IMR-90 (cell line): ENCODE results near the gene ZNF607. TPM values are rescaled to one million over a fixed set of nuclear protein-coding genes. Genes with fewer than 3 reads are reported as not detected.
A peak's percentile ranks its signal among the peaks of the same experiment; 100 is the strongest.

Experiments
- ATAC-seq: fragments of 200-7000 bp; cut with Tn5 transposase; 2 replicates; pipeline ENCODE4 v1.9.1; 2020; ENCODE audit warnings: low read depth, mild to moderate bottlenecking, moderate library complexity
- BruUV-seq: library from RNA; stranded (reverse); fragments of 400-500 nt; replicated peaks from 2 replicates; lab custom pipeline; 2021; lab: Mats Ljungman, UMichigan
- CTCF ChIA-PET: fragments of 300-600 bp; formaldehyde crosslinking; extraction: SDS; loops from one replicate; lab custom pipeline; 2021; ENCODE audit warnings: antibody characterized with exemption; lab: Yijun Ruan, JAX
- POLR2A ChIA-PET: fragments of 300-600 bp; sonication (Branson Sonifier 250); formaldehyde crosslinking; loops from one replicate; lab custom pipeline; 2022; ENCODE audit warnings: antibody characterized with exemption; ENCODE audit not compliant: unreplicated experiment; lab: Charles Lee
- DNase-seq: peaks from one replicate; pipeline ENCODE4 v3.0.0; 2013
- H2AFZ ChIP-seq: replicated peaks from 2 replicates; pipeline ENCODE3; 2013; ENCODE audit warnings: low read length, mild to moderate bottlenecking; ENCODE audit not compliant: poor library complexity
- H2AK5ac ChIP-seq: 2 replicates; pipeline ENCODE4 v1.6.1; 2013; ENCODE audit warnings: low read depth, low read length, inconsistent platforms
- H2AK9ac ChIP-seq: replicated peaks from 2 replicates; pipeline ENCODE3; 2013; ENCODE audit warnings: mild to moderate bottlenecking, low read depth, low read length, moderate library complexity; ENCODE audit not compliant: poor library complexity
- H2BK120ac ChIP-seq: 2 replicates; pipeline ENCODE4 v1.6.1; 2013; ENCODE audit warnings: low read depth, low read length, inconsistent platforms
- H2BK15ac ChIP-seq: 3 replicates; pipeline ENCODE4 v1.6.1; 2013; ENCODE audit warnings: low read depth, low read length, inconsistent platforms
- H2BK20ac ChIP-seq: 2 replicates; pipeline ENCODE4 v1.6.1; 2013; ENCODE audit warnings: low read depth, mild to moderate bottlenecking, inconsistent platforms, low read length, moderate library complexity
- H2BK5ac ChIP-seq: 2 replicates; pipeline ENCODE4 v1.6.1; 2013; ENCODE audit warnings: mild to moderate bottlenecking, low read depth, low read length, inconsistent platforms; ENCODE audit not compliant: poor library complexity, severe bottlenecking
- H3K14ac ChIP-seq: replicated peaks from 2 replicates; pipeline ENCODE4 v1.6.1; 2013; ENCODE audit warnings: low read depth, low read length, inconsistent platforms
- H3K18ac ChIP-seq: 2 replicates; pipeline ENCODE4 v1.6.1; 2013; ENCODE audit warnings: low read depth, low read length, control low read depth
- H3K23ac ChIP-seq: 2 replicates; pipeline ENCODE4 v1.6.1; 2013; ENCODE audit warnings: low read depth, low read length, inconsistent platforms
- H3K27ac ChIP-seq: 2 replicates; pipeline ENCODE4 v1.5.1; 2013; ENCODE audit warnings: mild to moderate bottlenecking, control low read depth, low read length; ENCODE audit not compliant: insufficient read depth
- H3K27me3 ChIP-seq: 2 replicates; pipeline ENCODE4 v1.6.1; 2013; ENCODE audit warnings: low read length; ENCODE audit not compliant: control insufficient read depth, insufficient read depth
- H3K36me3 ChIP-seq: 2 replicates; pipeline ENCODE4 v1.6.1; 2013; ENCODE audit warnings: low read length, mixed read lengths; ENCODE audit not compliant: control insufficient read depth, insufficient read depth
- H3K4ac ChIP-seq: 2 replicates; pipeline ENCODE4 v1.6.1; 2013; ENCODE audit warnings: low read depth, low read length, inconsistent platforms
- H3K4me1 ChIP-seq: 2 replicates; pipeline ENCODE4 v1.6.1; 2013; ENCODE audit warnings: low read length, mixed read lengths; ENCODE audit not compliant: control insufficient read depth, insufficient read depth
- H3K4me2 ChIP-seq: 2 replicates; pipeline ENCODE4 v1.6.1; 2013; ENCODE audit warnings: low read depth, mild to moderate bottlenecking, control low read depth, low read length, moderate library complexity
- H3K4me3 ChIP-seq: 2 replicates; pipeline ENCODE4 v1.5.1; 2013; ENCODE audit warnings: low read depth, mild to moderate bottlenecking, control low read depth, low read length, moderate library complexity; ENCODE audit not compliant: insufficient read depth
- H3K56ac ChIP-seq: 2 replicates; pipeline ENCODE4 v1.6.1; 2013; ENCODE audit warnings: low read length, inconsistent platforms; ENCODE audit not compliant: insufficient read depth; ENCODE audit errors: extremely low read depth
- H3K79me1 ChIP-seq, 2 experiments: 2 replicates each; pipeline ENCODE4 v1.6.1; 2013; ENCODE audit warnings: low read length in 2 of 2, inconsistent platforms in 1 of 2, low read depth in 1 of 2
- H3K9ac ChIP-seq: 2 replicates; pipeline ENCODE4 v1.6.1; 2013; ENCODE audit warnings: low read depth, low read length, control low read depth
- H3K9me1 ChIP-seq: 2 replicates; pipeline ENCODE4 v1.6.1; 2013; ENCODE audit warnings: low read length, inconsistent platforms; ENCODE audit not compliant: insufficient read depth
- H3K9me3 ChIP-seq: 2 replicates; pipeline ENCODE4 v1.6.1; 2013; ENCODE audit warnings: low read length; ENCODE audit not compliant: control insufficient read depth, insufficient read depth
- H4K20me1 ChIP-seq: 2 replicates; pipeline ENCODE4 v1.6.1; 2013; ENCODE audit warnings: low read length, inconsistent platforms; ENCODE audit not compliant: insufficient read depth
- H4K5ac ChIP-seq: 2 replicates; pipeline ENCODE4 v1.6.1; 2013; ENCODE audit warnings: mild to moderate bottlenecking, low read depth, low read length, control low read depth
- H4K8ac ChIP-seq, 2 experiments: 2 replicates each; pipeline ENCODE4 v1.6.1; 2013; ENCODE audit warnings: low read depth in 2 of 2, low read length in 2 of 2, control low read depth in 1 of 2, inconsistent platforms in 1 of 2
- H4K91ac ChIP-seq: 2 replicates; pipeline ENCODE4 v1.6.1; 2013; ENCODE audit warnings: low read depth, low read length, inconsistent platforms; ENCODE audit not compliant: insufficient read depth
- BHLHE40 ChIP-seq: fragments of 150-350 bp; IDR thresholded peaks from 2 replicates; pipeline ENCODE4 v1.6.1; 2016; ENCODE audit warnings: mild to moderate bottlenecking, low read depth, low read length
- CEBPB ChIP-seq: IDR thresholded peaks from 2 replicates; pipeline ENCODE4 v1.6.1; 2012; ENCODE audit warnings: low read depth, low read length, improper control_type of control experiment
- CHD1 ChIP-seq: IDR thresholded peaks from 2 replicates; pipeline ENCODE4 v1.6.1; 2012; ENCODE audit warnings: low read depth, low read length, improper control_type of control experiment
- CTCF ChIP-seq: conservative IDR thresholded peaks from 2 replicates; pipeline ENCODE4 v1.5.1; 2012; ENCODE audit warnings: mild to moderate bottlenecking, low read depth, low read length, improper control_type of control experiment
- MAFK ChIP-seq: IDR thresholded peaks from 2 replicates; pipeline ENCODE4 v1.6.1; 2012; ENCODE audit warnings: low read depth, low read length, improper control_type of control experiment
- MAZ ChIP-seq: IDR thresholded peaks from 2 replicates; pipeline ENCODE4 v1.6.1; 2012; ENCODE audit warnings: low read depth, mild to moderate bottlenecking, low read length, improper control_type of control experiment, moderate library complexity, borderline replicate concordance
- MXI1 ChIP-seq: IDR thresholded peaks from 2 replicates; pipeline ENCODE4 v1.6.1; 2012; ENCODE audit warnings: low read depth, mild to moderate bottlenecking, low read length, moderate library complexity, borderline replicate concordance
- NFE2L2 ChIP-seq: fragments of 150-350 bp; IDR thresholded peaks from 2 replicates; pipeline ENCODE4 v1.6.1; 2016; ENCODE audit warnings: low read depth, mild to moderate bottlenecking, low read length
- RAD21 ChIP-seq: IDR thresholded peaks from 2 replicates; pipeline ENCODE4 v1.6.1; 2012; ENCODE audit warnings: low read length, improper control_type of control experiment
- RCOR1 ChIP-seq: IDR thresholded peaks from 2 replicates; pipeline ENCODE4 v1.6.1; 2012; ENCODE audit warnings: mild to moderate bottlenecking, low read length, improper control_type of control experiment; ENCODE audit not compliant: insufficient replicate concordance
- RFX5 ChIP-seq: IDR thresholded peaks from 2 replicates; pipeline ENCODE4 v1.8.0; 2012; ENCODE audit warnings: low read depth, mild to moderate bottlenecking, low read length, moderate library complexity
- SMC3 ChIP-seq: fragments of 150-350 bp; IDR thresholded peaks from 2 replicates; pipeline ENCODE4 v1.6.1; 2016; ENCODE audit warnings: low read depth, mild to moderate bottlenecking, antibody characterized with exemption, low read length, moderate library complexity
- USF2 ChIP-seq: fragments of 150-350 bp; IDR thresholded peaks from 2 replicates; pipeline ENCODE4 v1.6.1; 2017; ENCODE audit warnings: mild to moderate bottlenecking, antibody characterized with exemption, low read length, low read depth
- WGBS, 2 experiments: methylation state at CpG; one replicate each; pipeline versions ENCODE4 v1.1.5 to v1.1.7; 2013; ENCODE audit warnings: missing lambda C conversion rate in 2 of 2; ENCODE audit not compliant: insufficient read length in 1 of 2; ENCODE audit errors: extremely low coverage in 2 of 2; 5-methylcytosine and 5-hydroxymethylcytosine counted together
- dilution Hi-C: fragments of 300-500 bp; cut with HindIII; formaldehyde crosslinking; loops from one replicate; pipeline ENCODE4 v1.14.3; 2018; ENCODE audit warnings: low sequenced_read_pairs; ENCODE audit not compliant: unreplicated experiment
- in situ Hi-C: fragments of 300-500 bp; cut with MboI; formaldehyde crosslinking; loops from 3 replicates; pipeline ENCODE4 v1.14.3; 2019; ENCODE audit warnings: low sequenced_read_pairs, inconsistent platforms, mixed read lengths
- intact Hi-C: fragments of 100-400 bp; cut with micrococcal nuclease; formaldehyde crosslinking; loops from 2 replicates; pipeline ENCODE4 v1.10.0; 2022
- polyA plus RNA-seq, 3 experiments: library from polyadenylated mRNA; depleted of rRNA; stranded (reverse); fragments of >200 nt; gene quantifications; 2 replicates each; pipeline ENCODE4 v1.2.3, GENCODE V29; 2012; ENCODE audit warnings: low replicate concordance in 1 of 3
- total RNA-seq: library from RNA; depleted of rRNA; stranded (reverse); fragments of >200 nt; gene quantifications from 2 replicates; pipeline ENCODE4 v1.2.3, GENCODE V29; 2012
- TF ChIP-seq, protein P1 (sequence below): fragments of 150-350 bp; IDR thresholded peaks from 2 replicates; pipeline ENCODE4 v1.6.1; 2016; ENCODE audit warnings: low read depth, mild to moderate bottlenecking, low read length, moderate library complexity, borderline replicate concordance

ZNF607 gene
- total and polyA plus RNA-seq, 2 of the 4 experiments (the other 2 are of a cell fraction): 1.2 to 2.7 TPM

DNA sequence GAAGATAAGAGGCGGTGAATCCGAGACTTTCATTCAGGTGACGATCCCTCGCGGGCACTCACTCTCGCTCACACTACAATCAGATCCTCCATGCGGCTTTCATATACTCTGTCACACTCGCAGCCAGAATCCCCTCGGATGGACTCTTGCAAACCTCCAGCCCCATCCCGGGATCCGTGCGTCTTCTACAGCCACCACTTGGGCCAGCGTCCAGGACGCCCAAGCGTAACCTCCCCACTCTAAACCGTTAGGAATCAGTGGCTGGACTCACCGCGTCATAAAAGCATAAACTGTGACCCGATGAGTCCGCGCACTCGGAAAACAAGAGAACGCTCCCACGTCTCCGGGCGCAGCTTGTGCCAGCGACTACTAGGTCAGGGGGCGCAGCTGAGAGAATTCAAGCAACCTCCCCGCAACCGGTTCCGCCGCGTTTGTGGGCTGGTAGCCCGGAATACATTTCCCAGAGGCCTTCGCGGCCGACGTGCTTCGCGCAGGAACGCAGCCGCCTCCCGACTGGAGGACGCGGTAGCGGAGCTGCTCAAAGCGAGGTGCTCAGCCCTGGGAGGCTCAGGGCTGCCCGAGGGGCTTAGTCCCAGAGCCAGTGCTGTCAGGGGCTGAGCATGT lies 27.6 kb downstream of the ZNF607 start:
- Histone ChIP-seq H2AFZ (peak overlapping the region; percentile 99), H3K56ac (0 out of 2 replicates have a peak overlapping the region, but pooled peaks have one; percentile 32), H3K23ac (peak overlapping the region; percentile 79; the same call in 1 of the 2 replicates), H3K4me3 (peak overlapping the region; percentile 75), H3K14ac (peak overlapping the region; percentile 97), H3K4ac (peak overlapping the region; percentile 89), H2BK15ac (no peak overlapping the region), H3K4me2 (peak overlapping the region; percentile 86), H3K9me3 (peaks cover 6% of the 10 kb centered on the region), H4K20me1 (no peaks in the 10 kb centered on the region), H3K36me3 (peaks cover 7% of the 10 kb centered on the region), H2BK120ac (peak overlapping the region; percentile 59), H4K5ac (peak overlapping the region; percentile 51; the same call in 1 of the 2 replicates), H3K27me3 (no peaks in the 10 kb centered on the region), H4K8ac (peak overlapping the region; percentile 23 to 98), H3K18ac (peak overlapping the region; percentile 28; the same call in 1 of the 2 replicates), H3K9ac (peak overlapping the region; percentile 52), H3K79me1 (peaks cover 0 to 3% of the 10 kb centered on the region in 2 experiments; a peak in 1 of 4 replicates), H2BK5ac (peak overlapping the region; percentile 64), H3K4me1 (no peaks in the 10 kb centered on the region; the same call in 1 of the 2 replicates), H2AK9ac (peak overlapping the region; percentile 69), H4K91ac (peak overlapping the region; percentile 76), H3K27ac (peak overlapping the region; percentile 49), H3K9me1 (no peaks in the 10 kb centered on the region), H2BK20ac (no peak overlapping the region), H2AK5ac (no peak overlapping the region)
- WGBS, 2 experiments: 4% methylated on average over 21 of the region's 48 CpGs; no CpG with 5 or more reads in 1 of the 2 experiments
- in situ Hi-C loops (no loop called here), dilution Hi-C loops (no loop called here), intact Hi-C loops (loop anchor here (2.0 to 10.0 kb wide), 2 partner anchors 37 to 227 kb away; partner anchors contain the start of genes ZFP30, ZNF569 and ZNF570)
- ATAC-seq: peak; percentile 98
- no TSS peak for BruUV-seq
- peak; percentile 80 for DNase-seq
- POLR2A ChIA-PET: no interaction called here
- CTCF ChIA-PET: no interaction called here
- TF ChIP-seq MAZ (peak; percentile 56; the same call in 1 of the 2 replicates), CEBPB (no peak), BHLHE40 (peak; percentile 31; the same call in 1 of the 2 replicates), CHD1 (no peak), USF2 (no peak), MXI1 (no peak), RAD21 (no peak), RFX5 (no peak), CTCF (peak; percentile 6; the same call in 1 of the 2 replicates), RCOR1 (no peak), MAFK (no peak), SMC3 (no peak), NFE2L2 (no peak)
- TF ChIP-seq, protein P1, sequence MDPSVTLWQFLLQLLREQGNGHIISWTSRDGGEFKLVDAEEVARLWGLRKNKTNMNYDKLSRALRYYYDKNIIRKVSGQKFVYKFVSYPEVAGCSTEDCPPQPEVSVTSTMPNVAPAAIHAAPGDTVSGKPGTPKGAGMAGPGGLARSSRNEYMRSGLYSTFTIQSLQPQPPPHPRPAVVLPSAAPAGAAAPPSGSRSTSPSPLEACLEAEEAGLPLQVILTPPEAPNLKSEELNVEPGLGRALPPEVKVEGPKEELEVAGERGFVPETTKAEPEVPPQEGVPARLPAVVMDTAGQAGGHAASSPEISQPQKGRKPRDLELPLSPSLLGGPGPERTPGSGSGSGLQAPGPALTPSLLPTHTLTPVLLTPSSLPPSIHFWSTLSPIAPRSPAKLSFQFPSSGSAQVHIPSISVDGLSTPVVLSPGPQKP: no peak
